GM21737 (cell line): Measurements from ENCODE around the gene IGFBP5.

ENCODE experiments used
- ATAC-seq: cut with Tn5 transposase; IDR thresholded peaks from one replicate; pipeline ENCODE4 v1.9.1; 2021; ENCODE audit warnings: mild to moderate bottlenecking, moderate library complexity; ENCODE audit not compliant: unreplicated experiment

The IGFBP5 gene

GRCh38 chr2:216626168-216626874 is 69.0 kb downstream of the IGFBP5 start:
- ATAC-seq: no peak

GRCh38 chr2:216624251-216624650 is 71.1 kb downstream of the IGFBP5 start:
- ATAC-seq: no peak

- ATAC-seq: no peak
These were observed 72.8 kb downstream of the IGFBP5 start for GRCh38 chr2:216622526-216622925.
